Limb (tissue), 2 donors: ENCODE measurements around the gene ATF7.
"Not testable (repeated sequence)": the region's sequence is repeated elsewhere in the genome, so short reads cannot be mapped to it uniquely, and the experiment has no call there.

Source experiments
- DNase-seq, 2 donors: peaks; one replicate each; pipeline ENCODE4 v3.0.0-alpha.2; 2016; ENCODE audit errors: extremely low spot score in 2 of 2

The ATF7 gene

GRCh38 chr12:53598971-53599370, 27.2 kb downstream of the ATF7 start:
- DNase-seq: not testable (repeated sequence)

- peak in 1 of 2 donors; percentile 77 for DNase-seq
Observed at GRCh38 chr12:53596920-53597363, 29.2 kb downstream of the ATF7 start.

- DNase-seq: no peak
Observed at GRCh38 chr12:53594897-53595615, 31.1 kb downstream of the ATF7 start.

- DNase-seq: no peak
Observed at GRCh38 chr12:53593707-53594106, 32.5 kb downstream of the ATF7 start.

GRCh38 chr12:53593031-53593430, 33.2 kb downstream of the ATF7 start:
- DNase-seq: no peak

- no peak for DNase-seq
Observed at GRCh38 chr12:53592426-53592825, 33.8 kb downstream of the ATF7 start.

- DNase-seq: no peak
Observed at GRCh38 chr12:53591301-53592206, 34.6 kb downstream of the ATF7 start.

GRCh38 chr12:53590652-53591051, 35.5 kb downstream of the ATF7 start:
- DNase-seq: no peak

GRCh38 chr12:53589915-53590314, 36.3 kb downstream of the ATF7 start:
- DNase-seq: no peak

GRCh38 chr12:53589423-53589822, 36.8 kb downstream of the ATF7 start:
- no peak for DNase-seq

- no peak for DNase-seq
Observed at GRCh38 chr12:53588123-53588522, 38.1 kb downstream of the ATF7 start.

- no peak for DNase-seq
Observed at GRCh38 chr12:53586745-53587144, 39.4 kb downstream of the ATF7 start.

GRCh38 chr12:53585448-53586125, 40.6 kb downstream of the ATF7 start:
- no peak for DNase-seq

GRCh38 chr12:53579545-53579955, 46.6 kb downstream of the ATF7 start:
- no peak for DNase-seq

- no peak for DNase-seq
Observed at GRCh38 chr12:53578783-53579182, 47.4 kb downstream of the ATF7 start.

- DNase-seq: no peak
Observed at GRCh38 chr12:53577941-53578352, 48.2 kb downstream of the ATF7 start.

- DNase-seq: no peak
Observed at GRCh38 chr12:53575502-53576249, 50.5 kb downstream of the ATF7 start.

GRCh38 chr12:53572134-53572758, 53.9 kb downstream of the ATF7 start:
- no peak for DNase-seq

- DNase-seq: no peak
Observed at GRCh38 chr12:53571295-53571694, 54.9 kb downstream of the ATF7 start.

GRCh38 chr12:53568809-53569557, 57.2 kb downstream of the ATF7 start:
- no peak for DNase-seq
